Fibroblast of lung (primary cell): ENCODE measurements around the gene KRT74. TPM values are rescaled to one million over a fixed set of nuclear protein-coding genes. Genes with fewer than 3 reads are reported as not detected.

Experiments used
- DNase-seq, 2 donors: peaks; one replicate each; pipeline versions ENCODE4 v3.0.0 to v3.0.0-alpha.2; 2010; ENCODE audit warnings: low read depth in 2 of 2
- H2AFZ ChIP-seq: 2 replicates; pipeline ENCODE4 v1.5.1; 2012; ENCODE audit warnings: low read length, control low read depth, inconsistent platforms
- H3K27ac ChIP-seq: 2 replicates; pipeline ENCODE4 v1.5.1; 2011; ENCODE audit warnings: low read length, control low read depth; ENCODE audit not compliant: insufficient read depth
- H3K27me3 ChIP-seq: 2 replicates; pipeline ENCODE4 v1.5.1; 2011; ENCODE audit warnings: mild to moderate bottlenecking, low read length; ENCODE audit not compliant: control insufficient read depth, insufficient read depth
- H3K36me3 ChIP-seq: 2 replicates; pipeline ENCODE4 v1.5.1; 2011; ENCODE audit warnings: low read length; ENCODE audit not compliant: control insufficient read depth, insufficient read depth
- H3K4me1 ChIP-seq: 2 replicates; pipeline ENCODE4 v1.5.1; 2011; ENCODE audit warnings: low read length; ENCODE audit not compliant: control insufficient read depth, insufficient read depth; ENCODE audit errors: extremely low read depth
- H3K4me2 ChIP-seq: 2 replicates; pipeline ENCODE4 v1.5.1; 2011; ENCODE audit warnings: low read length, control low read depth; ENCODE audit not compliant: insufficient read depth; ENCODE audit errors: extremely low read depth
- H3K4me3 ChIP-seq, 4 experiments: fragments of 200-600 bp in 1 of 4; sonication (generic) in 1 of 4; replicated peaks in 1 of 4; 2 replicates each; pipeline ENCODE4 v1.5.1; 2011 to 2016; ENCODE audit warnings: low read length in 4 of 4, low read depth in 3 of 4, mild to moderate bottlenecking in 3 of 4, control low read depth in 2 of 4, inconsistent platforms in 1 of 4, mixed read lengths in 1 of 4; ENCODE audit not compliant: insufficient read depth in 1 of 4; ENCODE audit errors: control extremely low read depth in 1 of 4
- H3K79me2 ChIP-seq: 2 replicates; pipeline ENCODE4 v1.5.1; 2012; ENCODE audit warnings: mild to moderate bottlenecking, low read length, inconsistent platforms; ENCODE audit not compliant: control insufficient read depth, insufficient read depth
- H3K9ac ChIP-seq: 2 replicates; pipeline ENCODE4 v1.5.1; 2011; ENCODE audit warnings: mild to moderate bottlenecking, low read length, control low read depth; ENCODE audit not compliant: insufficient read depth
- H3K9me3 ChIP-seq: 2 replicates; pipeline ENCODE4 v1.5.1; 2012; ENCODE audit warnings: low read depth, low read length; ENCODE audit not compliant: control insufficient read depth, insufficient read depth
- H4K20me1 ChIP-seq: 2 replicates; pipeline ENCODE4 v1.5.1; 2011; ENCODE audit warnings: low read length; ENCODE audit not compliant: control insufficient read depth, insufficient read depth; ENCODE audit errors: extremely low read depth
- EZH2 ChIP-seq: IDR thresholded peaks from 2 replicates; pipeline ENCODE4 v1.5.1; 2012; ENCODE audit warnings: low read length, control low read depth, mild to moderate bottlenecking; ENCODE audit errors: missing control alignments
- polyA plus RNA-seq, 2 donors: library from polyadenylated mRNA; depleted of rRNA in 1 of 2; stranded (reverse) in 1 of 2; unstranded in 1 of 2; fragments of >200 nt; gene quantifications; 2 replicates each; pipeline ENCODE4 v1.2.1, GENCODE V29; 2011 to 2012; ENCODE audit warnings: missing spikeins in 1 of 2
- total RNA-seq: library from RNA; depleted of rRNA; stranded (reverse); fragments of >200 nt; gene quantifications from 2 replicates; pipeline ENCODE4 v1.2.1, GENCODE V29; 2014
- TF ChIP-seq, protein P1 (sequence below), 2 donors: IDR thresholded peaks in 1 of 2; conservative IDR thresholded peaks in 1 of 2; 1 replicate in 1 of 2; 2 replicates in 1 of 2; pipeline ENCODE4 v1.5.1; 2011 to 2012; ENCODE audit warnings: low read length in 2 of 2, control low read depth in 1 of 2, inconsistent platforms in 1 of 2, low read depth in 1 of 2, mild to moderate bottlenecking in 1 of 2

Gene KRT74
- total and polyA plus RNA-seq, 2 donors (not counting 1 experiment from before 2014, with no cell fraction given): not detected

DNA sequence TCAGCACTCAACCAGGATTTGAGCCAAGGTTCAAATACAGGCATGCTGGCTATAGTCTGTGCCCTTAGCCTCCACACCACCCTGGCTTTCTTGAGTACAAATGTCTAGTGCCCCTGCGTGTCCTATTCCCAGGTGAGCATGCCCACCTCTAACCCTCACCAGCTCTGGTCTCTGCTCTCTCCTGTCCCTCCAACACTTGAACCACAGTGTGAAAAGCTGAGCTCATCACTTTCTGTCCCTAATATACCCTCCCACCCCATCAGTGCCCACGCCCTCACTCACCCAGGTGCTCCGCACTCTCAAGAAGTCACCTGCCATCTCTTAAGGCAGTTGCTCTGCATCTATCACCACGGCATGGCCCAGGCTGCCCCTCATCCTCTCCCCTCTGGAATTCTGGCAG, 13.7 kb downstream of the KRT74 start:
- H3K79me2 ChIP-seq: no peaks in the 10 kb centered on the region
- H3K27ac ChIP-seq: no peak overlapping the region
- H4K20me1 ChIP-seq: no peaks in the 10 kb centered on the region
- no peak overlapping the region for H3K9ac ChIP-seq
- no peak overlapping the region for H3K4me2 ChIP-seq
- no peak for DNase-seq
- TF ChIP-seq, protein P1, sequence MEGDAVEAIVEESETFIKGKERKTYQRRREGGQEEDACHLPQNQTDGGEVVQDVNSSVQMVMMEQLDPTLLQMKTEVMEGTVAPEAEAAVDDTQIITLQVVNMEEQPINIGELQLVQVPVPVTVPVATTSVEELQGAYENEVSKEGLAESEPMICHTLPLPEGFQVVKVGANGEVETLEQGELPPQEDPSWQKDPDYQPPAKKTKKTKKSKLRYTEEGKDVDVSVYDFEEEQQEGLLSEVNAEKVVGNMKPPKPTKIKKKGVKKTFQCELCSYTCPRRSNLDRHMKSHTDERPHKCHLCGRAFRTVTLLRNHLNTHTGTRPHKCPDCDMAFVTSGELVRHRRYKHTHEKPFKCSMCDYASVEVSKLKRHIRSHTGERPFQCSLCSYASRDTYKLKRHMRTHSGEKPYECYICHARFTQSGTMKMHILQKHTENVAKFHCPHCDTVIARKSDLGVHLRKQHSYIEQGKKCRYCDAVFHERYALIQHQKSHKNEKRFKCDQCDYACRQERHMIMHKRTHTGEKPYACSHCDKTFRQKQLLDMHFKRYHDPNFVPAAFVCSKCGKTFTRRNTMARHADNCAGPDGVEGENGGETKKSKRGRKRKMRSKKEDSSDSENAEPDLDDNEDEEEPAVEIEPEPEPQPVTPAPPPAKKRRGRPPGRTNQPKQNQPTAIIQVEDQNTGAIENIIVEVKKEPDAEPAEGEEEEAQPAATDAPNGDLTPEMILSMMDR (conservative IDR thresholded peaks at IDR 0.05 in 1 of 2, IDR thresholded peaks at IDR 0.05 in 1 of 2; ENCODE audit: low read depth in 1 of 2, low read length in 2 of 2): no peak
- TF ChIP-seq EZH2: no peak
- no peaks in the 10 kb centered on the region for H3K9me3 ChIP-seq
- no peak overlapping the region for H2AFZ ChIP-seq
- H3K36me3 ChIP-seq: no peaks in the 10 kb centered on the region
- no peaks in the 10 kb centered on the region for H3K27me3 ChIP-seq
- H3K4me1 ChIP-seq: no peaks in the 10 kb centered on the region
- H3K4me3 ChIP-seq: no peak overlapping the region

DNA sequence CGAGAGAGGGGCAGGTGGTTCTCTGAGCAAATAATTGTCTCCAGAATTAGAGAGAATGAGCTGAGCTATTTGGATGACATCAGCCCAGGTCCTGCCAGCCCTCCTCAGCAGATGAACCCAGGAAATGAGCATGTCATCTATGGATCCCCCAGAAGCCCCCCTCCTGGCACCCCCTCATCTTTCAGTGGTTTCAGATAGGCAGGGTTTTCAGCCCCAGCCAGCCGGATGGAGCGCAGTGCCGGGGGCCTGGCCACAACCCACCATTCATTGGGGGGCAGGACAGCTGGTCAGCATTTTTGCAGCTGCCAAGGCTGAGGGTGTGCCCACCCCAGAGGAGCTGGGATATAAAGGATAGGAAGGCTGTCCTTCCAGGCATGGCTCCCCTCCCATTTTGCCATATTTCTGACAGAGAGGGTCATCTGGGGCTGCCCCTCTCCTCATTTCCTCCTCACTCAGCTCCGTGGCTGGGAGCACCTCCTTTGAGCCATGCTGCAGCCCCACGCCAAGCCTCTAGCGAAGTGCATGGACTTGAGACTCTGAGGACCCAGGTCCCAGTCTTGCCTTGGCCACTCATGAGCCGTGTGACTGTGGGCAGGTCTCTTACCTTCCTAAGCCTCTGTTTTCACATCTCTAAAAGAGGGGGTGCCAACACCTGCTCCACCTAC, 14.7 kb downstream of the KRT74 start:
- H2AFZ ChIP-seq: no peak overlapping the region
- H3K4me2 ChIP-seq: no peak overlapping the region
- H4K20me1 ChIP-seq: no peaks in the 10 kb centered on the region
- H3K9me3 ChIP-seq: no peaks in the 10 kb centered on the region
- no peaks in the 10 kb centered on the region for H3K79me2 ChIP-seq
- no peak overlapping the region for H3K4me3 ChIP-seq
- no peaks in the 10 kb centered on the region for H3K36me3 ChIP-seq
- no peaks in the 10 kb centered on the region for H3K27me3 ChIP-seq
- no peak overlapping the region for H3K27ac ChIP-seq
- no peak for DNase-seq
- no peaks in the 10 kb centered on the region for H3K4me1 ChIP-seq
- TF ChIP-seq, protein P1 (conservative IDR thresholded peaks at IDR 0.05 in 1 of 2, IDR thresholded peaks at IDR 0.05 in 1 of 2; ENCODE audit: low read depth in 1 of 2, low read length in 2 of 2): no peak
- TF ChIP-seq EZH2: no peak
- H3K9ac ChIP-seq: no peak overlapping the region

DNA sequence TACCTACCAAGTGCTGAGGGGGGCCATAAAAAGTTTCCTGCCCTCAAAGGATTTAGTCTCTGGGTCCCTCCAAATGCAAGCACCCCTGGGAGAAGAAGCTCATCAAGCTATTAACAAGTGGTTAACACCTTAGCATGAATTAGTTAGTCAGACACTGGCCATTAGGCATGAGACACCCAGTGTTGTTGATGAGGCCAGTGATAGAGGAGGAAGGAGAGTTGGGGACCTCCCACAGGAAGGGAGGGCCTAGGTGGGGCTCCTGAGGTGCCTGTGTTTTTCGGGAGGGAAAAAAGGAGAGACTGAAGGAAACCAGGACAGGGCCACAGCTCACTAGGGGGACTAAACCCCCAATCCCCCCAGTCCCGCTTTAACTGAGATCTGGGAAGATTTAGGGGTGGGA, 16.2 kb downstream of the KRT74 start:
- H2AFZ ChIP-seq: no peak overlapping the region
- no peak overlapping the region for H3K4me2 ChIP-seq
- no peak overlapping the region for H3K9ac ChIP-seq
- H3K4me1 ChIP-seq: no peaks in the 10 kb centered on the region
- no peaks in the 10 kb centered on the region for H3K27me3 ChIP-seq
- no peaks in the 10 kb centered on the region for H3K36me3 ChIP-seq
- H4K20me1 ChIP-seq: no peaks in the 10 kb centered on the region
- no peak overlapping the region for H3K4me3 ChIP-seq
- H3K79me2 ChIP-seq: no peaks in the 10 kb centered on the region
- no peak overlapping the region for H3K27ac ChIP-seq
- H3K9me3 ChIP-seq: no peaks in the 10 kb centered on the region
- DNase-seq: no peak
- TF ChIP-seq, protein P1 (conservative IDR thresholded peaks at IDR 0.05 in 1 of 2, IDR thresholded peaks at IDR 0.05 in 1 of 2; ENCODE audit: low read depth in 1 of 2, low read length in 2 of 2): no peak
- no peak for TF ChIP-seq EZH2
